H1 (cell line): ENCODE measurements around the gene PAK2. TPM values are rescaled to one million over a fixed set of nuclear protein-coding genes. Genes with fewer than 3 reads are reported as not detected.

Source experiments
- CTCF ChIA-PET: fragments of 300-600 bp; sonication (Branson Sonifier 250); formaldehyde crosslinking; loops from one replicate; lab custom pipeline; 2021; ENCODE audit not compliant: partially characterized antibody; lab: Charles Lee
- POLR2A ChIA-PET: fragments of 300-600 bp; sonication (Branson Sonifier 250); formaldehyde crosslinking; loops from one replicate; lab custom pipeline; 2021; ENCODE audit warnings: inconsistent platforms; ENCODE audit not compliant: partially characterized antibody; lab: Charles Lee
- DNase-seq, 2 experiments: peaks; one replicate each; pipeline versions ENCODE4 v3.0.0 to v3.0.0-alpha.2; 2010 to 2022; ENCODE audit warnings: low spot score in 2 of 2, low read depth in 1 of 2, mixed read lengths in 1 of 2
- FAIRE-seq: peaks from 2 replicates; lab custom pipeline; 2011; peaks lifted over from hg19 to GRCh38; lab: Jason Lieb, UNC
- H2AFZ ChIP-seq: 2 replicates; pipeline ENCODE4 v1.8.1; 2012; ENCODE audit warnings: low read length, inconsistent platforms
- H2AK5ac ChIP-seq: 2 replicates; pipeline ENCODE4 v1.6.1; 2013; ENCODE audit warnings: low read depth, low read length
- H2BK120ac ChIP-seq: replicated peaks from 2 replicates; pipeline ENCODE3; 2013; ENCODE audit warnings: low read depth, low read length, inconsistent platforms
- H2BK12ac ChIP-seq: 2 replicates; pipeline ENCODE4 v1.6.1; 2013; ENCODE audit warnings: low read depth, low read length
- H2BK15ac ChIP-seq: 2 replicates; pipeline ENCODE4 v1.6.1; 2013; ENCODE audit warnings: low read length
- H2BK20ac ChIP-seq: 2 replicates; pipeline ENCODE4 v1.6.1; 2013; ENCODE audit warnings: low read length
- H2BK5ac ChIP-seq: 2 replicates; pipeline ENCODE4 v1.6.1; 2013; ENCODE audit warnings: low read depth, low read length
- H3K14ac ChIP-seq: 2 replicates; pipeline ENCODE4 v1.6.1; 2013; ENCODE audit warnings: inconsistent platforms; ENCODE audit not compliant: insufficient read length
- H3K18ac ChIP-seq: 2 replicates; pipeline ENCODE4 v1.6.1; 2013; ENCODE audit warnings: low read length; ENCODE audit errors: extremely low read depth
- H3K23ac ChIP-seq: 2 replicates; pipeline ENCODE4 v1.6.1; 2013; ENCODE audit warnings: inconsistent platforms; ENCODE audit not compliant: insufficient read length
- H3K23me2 ChIP-seq: 2 replicates; pipeline ENCODE4 v1.6.1; 2013; ENCODE audit warnings: low read depth, low read length
- H3K27ac ChIP-seq: 2 replicates; pipeline ENCODE4 v1.6.1; 2011; ENCODE audit warnings: low read depth, low read length, inconsistent platforms
- H3K27me3 ChIP-seq, 4 experiments: replicated peaks in 1 of 4; 1 replicate in 1 of 4; 2 replicates in 3 of 4; pipeline versions ENCODE4 v1.6.1 to v1.8.1; 2011 to 2013; ENCODE audit warnings: low read length in 3 of 4, mild to moderate bottlenecking in 3 of 4, inconsistent platforms in 2 of 4, mixed read lengths in 2 of 4, moderate library complexity in 1 of 4; ENCODE audit not compliant: control insufficient read depth in 3 of 4, insufficient read depth in 3 of 4; ENCODE audit errors: extremely low read depth in 1 of 4
- H3K36me3 ChIP-seq, 4 experiments: 2 replicates each; pipeline versions ENCODE4 v1.6.1 to v1.8.1; 2011 to 2013; ENCODE audit warnings: mild to moderate bottlenecking in 4 of 4, low read length in 3 of 4, moderate library complexity in 2 of 4, control low read depth in 1 of 4, inconsistent platforms in 1 of 4; ENCODE audit not compliant: insufficient read depth in 4 of 4, control insufficient read depth in 2 of 4
- H3K4ac ChIP-seq: replicated peaks from 2 replicates; pipeline ENCODE3; 2013; ENCODE audit warnings: low read length, low read depth, mixed read lengths, inconsistent platforms; ENCODE audit not compliant: insufficient read length
- H3K4me1 ChIP-seq, 4 experiments: replicated peaks in 1 of 4; 1 replicate in 1 of 4; 2 replicates in 3 of 4; pipeline versions ENCODE4 v1.6.1 to v1.8.1; 2011 to 2013; ENCODE audit warnings: low read length in 3 of 4, inconsistent platforms in 2 of 4, mixed read lengths in 1 of 4; ENCODE audit not compliant: insufficient read depth in 4 of 4, control insufficient read depth in 3 of 4
- H3K4me2 ChIP-seq, 2 experiments: 2 replicates each; pipeline versions ENCODE4 v1.6.1 to v1.8.1; 2011 to 2013; ENCODE audit warnings: low read depth in 2 of 2, low read length in 2 of 2, control low read depth in 1 of 2, inconsistent platforms in 1 of 2, mild to moderate bottlenecking in 1 of 2; ENCODE audit not compliant: insufficient read depth in 1 of 2
- H3K4me3 ChIP-seq, 4 experiments: fragments of 200-600, 300-600 bp in 1 of 4; sonication (generic), shearing (Covaris generic), sonication (Bioruptor Twin) in 1 of 4; 2 replicates each; pipeline versions ENCODE4 v1.5.1 to v1.8.1; 2011 to 2016; ENCODE audit warnings: low read length in 4 of 4, low read depth in 3 of 4, control low read depth in 2 of 4, inconsistent platforms in 2 of 4, mild to moderate bottlenecking in 2 of 4, mixed read lengths in 1 of 4, moderate library complexity in 1 of 4; ENCODE audit not compliant: insufficient read depth in 2 of 4; ENCODE audit errors: extremely low read depth in 1 of 4
- H3K56ac ChIP-seq: replicated peaks from 2 replicates; pipeline ENCODE3; 2013; ENCODE audit warnings: low read depth, mild to moderate bottlenecking, mixed read lengths, low read length, inconsistent platforms; ENCODE audit not compliant: insufficient read length
- H3K79me1 ChIP-seq: 2 replicates; pipeline ENCODE4 v1.6.1; 2013; ENCODE audit warnings: low read depth, low read length, control low read depth
- H3K79me2 ChIP-seq, 2 experiments: 2 replicates each; pipeline versions ENCODE4 v1.6.1 to v1.8.1; 2012 to 2013; ENCODE audit warnings: low read length in 2 of 2, mild to moderate bottlenecking in 2 of 2, inconsistent platforms in 1 of 2; ENCODE audit not compliant: insufficient read depth in 2 of 2, control insufficient read depth in 1 of 2
- H3K9ac ChIP-seq, 4 experiments: replicated peaks in 1 of 4; 1 replicate in 1 of 4; 2 replicates in 3 of 4; pipeline versions ENCODE4 v1.6.1 to v1.8.1; 2011 to 2013; ENCODE audit warnings: low read depth in 3 of 4, low read length in 3 of 4, control low read depth in 2 of 4, mild to moderate bottlenecking in 2 of 4, moderate library complexity in 2 of 4, inconsistent platforms in 1 of 4; ENCODE audit errors: extremely low read depth in 1 of 4
- H3K9me3 ChIP-seq, 2 experiments: 2 replicates each; pipeline versions ENCODE4 v1.6.1 to v1.8.1; 2012 to 2013; ENCODE audit warnings: mild to moderate bottlenecking in 2 of 2, moderate library complexity in 2 of 2, control low read depth in 1 of 2, inconsistent platforms in 1 of 2, low read depth in 1 of 2, low read length in 1 of 2, mixed read lengths in 1 of 2; ENCODE audit not compliant: insufficient read depth in 2 of 2
- H4K20me1 ChIP-seq, 2 experiments: replicated peaks in 1 of 2; 2 replicates each; pipeline versions ENCODE3 to v1.8.1; 2011 to 2013; ENCODE audit warnings: inconsistent platforms in 2 of 2, low read length in 2 of 2, mild to moderate bottlenecking in 1 of 2; ENCODE audit not compliant: insufficient read depth in 2 of 2, control insufficient read depth in 1 of 2
- H4K5ac ChIP-seq: 2 replicates; pipeline ENCODE4 v1.6.1; 2013; ENCODE audit warnings: low read length, low read depth, mixed read lengths, inconsistent platforms; ENCODE audit not compliant: insufficient read length
- H4K8ac ChIP-seq: 2 replicates; pipeline ENCODE4 v1.8.0; 2013; ENCODE audit warnings: mild to moderate bottlenecking, moderate library complexity, low read length, inconsistent platforms; ENCODE audit not compliant: insufficient read depth; ENCODE audit errors: extremely low read depth
- H4K91ac ChIP-seq: replicated peaks from 2 replicates; pipeline ENCODE3; 2013; ENCODE audit warnings: low read length, mixed read lengths, inconsistent platforms; ENCODE audit not compliant: insufficient read length
- CBX5 ChIP-seq: fragments of 300-800, 300-1000 bp; sonication (generic); IDR thresholded peaks from 2 replicates; pipeline ENCODE4 v1.7.1; 2016; ENCODE audit warnings: antibody characterized with exemption, low read length, low read depth
- CHD1 ChIP-seq: IDR thresholded peaks from 2 replicates; pipeline ENCODE4 v1.6.1; 2012; ENCODE audit warnings: low read depth, low read length, improper control_type of control experiment
- EZH2 ChIP-seq: fragments of 200-600 bp; sonication (generic); IDR thresholded peaks from 2 replicates; pipeline ENCODE4 v1.7.1; 2012; ENCODE audit warnings: low read depth, mild to moderate bottlenecking, moderate library complexity, low read length, inconsistent platforms; ENCODE audit not compliant: severe bottlenecking
- HDAC6 ChIP-seq: IDR thresholded peaks from one replicate; pipeline ENCODE4 v1.7.1; 2012; ENCODE audit warnings: low read depth, mild to moderate bottlenecking, inconsistent platforms, low read length, moderate library complexity
- JUN ChIP-seq: IDR thresholded peaks from 2 replicates; pipeline ENCODE4 v1.6.1; 2011; ENCODE audit warnings: low read depth, mild to moderate bottlenecking, improper control_type of control experiment, low read length
- JUND ChIP-seq: IDR thresholded peaks from 2 replicates; pipeline ENCODE4 v1.6.1; 2011; ENCODE audit warnings: mild to moderate bottlenecking, improper control_type of control experiment, low read length
- SIN3A ChIP-seq, 2 experiments: IDR thresholded peaks in 1 of 2; conservative IDR thresholded peaks in 1 of 2; 2 replicates each; pipeline ENCODE4 v1.6.1; 2011 to 2012; ENCODE audit warnings: low read length in 2 of 2, improper control_type of control experiment in 1 of 2, low read depth in 1 of 2, mild to moderate bottlenecking in 1 of 2
- SIX5 ChIP-seq: IDR thresholded peaks from 2 replicates; pipeline ENCODE4 v1.6.1; 2011; ENCODE audit warnings: mild to moderate bottlenecking, low read depth, low read length
- SP1 ChIP-seq: IDR thresholded peaks from 2 replicates; pipeline ENCODE4 v1.6.1; 2011; ENCODE audit warnings: low read depth, low read length
- SP2 ChIP-seq: IDR thresholded peaks from 2 replicates; pipeline ENCODE4 v1.6.1; 2012; ENCODE audit warnings: mild to moderate bottlenecking, low read length, inconsistent platforms
- TAF7 ChIP-seq: optimal IDR thresholded peaks from 2 replicates; pipeline ENCODE3; 2011; ENCODE audit warnings: low read depth, mild to moderate bottlenecking, inconsistent platforms, low read length, moderate library complexity, borderline replicate concordance
- USF2 ChIP-seq: IDR thresholded peaks from 2 replicates; pipeline ENCODE4 v1.6.1; 2011; ENCODE audit warnings: low read length, improper control_type of control experiment
- WGBS, 2 experiments: shearing (Covaris generic) in 1 of 2; methylation state at CpG; one replicate each; pipeline versions ENCODE4 v1.1.6 to v1.1.7; 2013 to 2015; ENCODE audit warnings: low lambda C conversion rate in 2 of 2, mixed read lengths in 2 of 2, inconsistent platforms in 1 of 2, low coverage in 1 of 2, missing lambda C conversion rate in 1 of 2; ENCODE audit not compliant: insufficient replicate concordance in 2 of 2, insufficient coverage in 1 of 2, insufficient read length in 1 of 2; ENCODE audit errors: extremely low coverage in 1 of 2, missing lambda C conversion rate in 1 of 2; 5-methylcytosine and 5-hydroxymethylcytosine counted together
- polyA plus RNA-seq, 7 experiments: library from polyadenylated mRNA; depleted of rRNA in 3 of 7; stranded (reverse) in 5 of 7; unstranded in 2 of 7; fragments of >200 nt in 5 of 7; fragments of 200-250 nt in 2 of 7; gene quantifications; 1 replicate in 5 of 7; 2 replicates in 1 of 7; 4 replicates in 1 of 7; pipeline versions ENCODE4 v1.2.1 to v1.2.3, GENCODE V29; 2011 to 2013; ENCODE audit warnings: missing spikeins in 2 of 7, mixed read lengths in 2 of 7
- total RNA-seq: library from RNA; stranded (reverse); fragmentation: NEBNext Ultra II Directional; extraction: Animal tissue kit (Norgen Biotek cat#: 25700); gene quantifications from 2 replicates; pipeline ENCODE4 v1.2.1, GENCODE V29; 2021

PAK2 gene
- total and polyA plus RNA-seq, 2 of the 8 experiments (the other 6 are each of a cell fraction or from before 2014, with no cell fraction given) = 13.1 to 60.5 TPM

GRCh38 chr3:196774848-196775422, 35.3 kb downstream of the PAK2 start:
- Histone ChIP-seq H4K20me1 (peaks cover 10 to 13% of the 10 kb centered on the region in 2 experiments), H3K36me3 (peaks cover 0 to 9% (median 5%) of the 10 kb centered on the region in 4 experiments; a peak in 3 of 8 replicates), H2AK5ac (no peak overlapping the region), H4K5ac (no peak overlapping the region), H3K4ac (no peak overlapping the region), H3K27me3 (no peaks in the 10 kb centered on the region)
- POLR2A ChIA-PET = no interaction called here
- no peak for FAIRE-seq
- 92% methylated on average over 6 of the region's 6 CpGs; no CpG with 5 or more reads in 1 of the 2 experiments for WGBS, 2 experiments
- DNase-seq = no peak
- TF ChIP-seq SIX5 = no peak
- no peak for TF ChIP-seq SIN3A (conservative IDR thresholded peaks at IDR 0.05 in 1 of 2, IDR thresholded peaks at IDR 0.05 in 1 of 2; ENCODE audit: low read depth in 1 of 2, low read length in 2 of 2)
- TF ChIP-seq HDAC6 = no peak
- no peak for TF ChIP-seq CHD1
- TF ChIP-seq SP2 = no peak
- TF ChIP-seq CBX5 = no peak
- no peak for TF ChIP-seq EZH2
- no peak for TF ChIP-seq USF2
- TF ChIP-seq JUN = no peak
- no peak for TF ChIP-seq SP1
- no peak for TF ChIP-seq JUND
- no peak for TF ChIP-seq TAF7
- TF ChIP-seq, all 59 proteins: peak for 0
- Histone ChIP-seq H3K79me1 (peaks cover 5% of the 10 kb centered on the region; the same call in 1 of the 2 replicates), H2BK120ac (no peak overlapping the region), H3K56ac (no peak overlapping the region), H2BK15ac (no peak overlapping the region), H3K9me3 (peaks cover 7 to 8% of the 10 kb centered on the region in 2 experiments), H2BK12ac (no peak overlapping the region), H3K4me3 (no peak overlapping the region), H3K9ac (no peak overlapping the region), H3K4me2 (no peak overlapping the region), H3K23me2 (no peaks in the 10 kb centered on the region), H3K79me2 (peaks cover 31 to 98% of the 10 kb centered on the region in 2 experiments), H2BK20ac (no peak overlapping the region), H4K8ac (no peak overlapping the region), H3K23ac (no peak overlapping the region), H4K91ac (no peak overlapping the region), H3K14ac (no peak overlapping the region), H3K27ac (no peak overlapping the region), H3K18ac (no peak overlapping the region), H2AFZ (no peak overlapping the region), H2BK5ac (no peak overlapping the region), H3K4me1 (peaks cover 0 to 7% (median 0%) of the 10 kb centered on the region in 4 experiments; a peak in 2 of 7 replicates)
- CTCF ChIA-PET = no interaction called here
